ENCODE results near the gene COL9A3.

COL9A3 gene

GRCh38 chr20:62840244-62841197 lies 23.7 kb downstream of the COL9A3 start:
- Histone ChIP-seq H3K9me3 (ENCODE audit: control insufficient read depth, low read length) (no peaks in the 10 kb centered on the region), H3K4me1 (ENCODE audit: control insufficient read depth, insufficient read depth, low read depth, low read length) (peaks cover 8% of the 10 kb centered on the region), H2BK120ac (ENCODE audit: low read depth, low read length) (no peak overlapping the region), H3K18ac (ENCODE audit: low read depth in 1 of 2, low read length in 2 of 2) (no peak overlapping the region), H2AFZ (ENCODE audit: low read depth, low read length) (no peak overlapping the region), H3K36me3 (ENCODE audit: control insufficient read depth in 1 of 2, insufficient read depth in 2 of 2, low read depth in 1 of 2, low read length in 2 of 2) (peaks cover under 1 to 2% of the 10 kb centered on the region in 2 experiments), H2BK5ac (ENCODE audit: low read depth, low read length, poor library complexity, severe bottlenecking) (no peak overlapping the region), H3K27ac (ENCODE audit: low read length, poor library complexity, severe bottlenecking) (no peak overlapping the region), H3K4ac (ENCODE audit: low read depth in 1 of 2, low read length in 2 of 2) (no peak overlapping the region), H3K27me3 (ENCODE audit: control insufficient read depth in 1 of 2, insufficient read depth in 1 of 2, low read length in 2 of 2) (peaks cover 7 to 27% of the 10 kb centered on the region in 2 experiments), H3K14ac (ENCODE audit: low read length in 2 of 2) (no peak overlapping the region), H4K8ac (ENCODE audit: low read length) (no peak overlapping the region), H2BK12ac (ENCODE audit: low read length in 2 of 2) (no peak overlapping the region), H2BK15ac (ENCODE audit: low read depth, poor library complexity, severe bottlenecking) (peak overlapping the region; percentile 4), H3K79me1 (replicated peaks; ENCODE audit: low read length, poor library complexity, severe bottlenecking) (no peaks in the 10 kb centered on the region), H2AK5ac (ENCODE audit: low read length, severe bottlenecking) (no peak overlapping the region), H3K9ac (ENCODE audit: low read length) (no peak overlapping the region), H3K4me3 (ENCODE audit: insufficient read depth in 1 of 2, low read depth in 1 of 2, low read length in 2 of 2) (no peak overlapping the region), H3K4me2 (ENCODE audit: low read length, poor library complexity, severe bottlenecking) (no peak overlapping the region), H4K91ac (ENCODE audit: low read length) (no peak overlapping the region), H3K23ac (ENCODE audit: low read length in 2 of 2) (peak overlapping the region in 1 of 2 experiments; percentile 49)
- 92% methylated on average over 40 of the region's 45 CpGs for WGBS
- DNase-seq = no peak

- H3K18ac ChIP-seq (ENCODE audit: low read depth in 1 of 2, low read length in 2 of 2) = no peak overlapping the region
- H3K4me2 ChIP-seq (ENCODE audit: low read length, poor library complexity, severe bottlenecking) = no peak overlapping the region
- peaks cover 2% of the 10 kb centered on the region for H3K79me1 ChIP-seq (replicated peaks; ENCODE audit: low read length, poor library complexity, severe bottlenecking)
- no peak overlapping the region for H4K8ac ChIP-seq (ENCODE audit: low read length)
- peaks cover 5% of the 10 kb centered on the region for H3K4me1 ChIP-seq (ENCODE audit: control insufficient read depth, insufficient read depth, low read depth, low read length)
- no peak overlapping the region for H3K23ac ChIP-seq (ENCODE audit: low read length in 2 of 2)
- no peak overlapping the region for H2BK15ac ChIP-seq (ENCODE audit: low read depth, poor library complexity, severe bottlenecking)
- no peak overlapping the region for H3K9ac ChIP-seq (ENCODE audit: low read length)
- no peak overlapping the region for H2BK5ac ChIP-seq (ENCODE audit: low read depth, low read length, poor library complexity, severe bottlenecking)
- no peak overlapping the region for H3K14ac ChIP-seq (ENCODE audit: low read length in 2 of 2)
- H3K27ac ChIP-seq (ENCODE audit: low read length, poor library complexity, severe bottlenecking) = no peak overlapping the region
- no peak overlapping the region for H2BK12ac ChIP-seq (ENCODE audit: low read length in 2 of 2)
- no peak overlapping the region for H2AK5ac ChIP-seq (ENCODE audit: low read length, severe bottlenecking)
- peaks cover 0 to 14% of the 10 kb centered on the region in 2 experiments for H3K27me3 ChIP-seq (ENCODE audit: control insufficient read depth in 1 of 2, insufficient read depth in 1 of 2, low read length in 2 of 2)
- no peak for DNase-seq
- no peaks in the 10 kb centered on the region for H3K9me3 ChIP-seq (ENCODE audit: control insufficient read depth, low read length)
- H3K4ac ChIP-seq (ENCODE audit: low read depth in 1 of 2, low read length in 2 of 2) = no peak overlapping the region
- H2AFZ ChIP-seq (ENCODE audit: low read depth, low read length) = no peak overlapping the region
- H4K91ac ChIP-seq (ENCODE audit: low read length) = no peak overlapping the region
- H2BK120ac ChIP-seq (ENCODE audit: low read depth, low read length) = no peak overlapping the region
- peaks cover 5 to 8% of the 10 kb centered on the region in 2 experiments for H3K36me3 ChIP-seq (ENCODE audit: control insufficient read depth in 1 of 2, insufficient read depth in 2 of 2, low read depth in 1 of 2, low read length in 2 of 2)
- 93% methylated on average over 15 of the region's 16 CpGs for WGBS
- H3K4me3 ChIP-seq (ENCODE audit: insufficient read depth in 1 of 2, low read depth in 1 of 2, low read length in 2 of 2) = no peak overlapping the region
These were observed 24.9 kb downstream of the COL9A3 start for GRCh38 chr20:62841705-62842212.

- no peak overlapping the region for H2BK120ac ChIP-seq (ENCODE audit: low read depth, low read length)
These were observed 26.8 kb downstream of the COL9A3 start for GRCh38 chr20:62843656-62844055.

GRCh38 chr20:62844182-62844581 lies 27.3 kb downstream of the COL9A3 start:
- no peak overlapping the region for H3K4me3 ChIP-seq (ENCODE audit: insufficient read depth in 1 of 2, low read depth in 1 of 2, low read length in 2 of 2)
- H2AFZ ChIP-seq (ENCODE audit: low read depth, low read length) = no peak overlapping the region
- H3K27me3 ChIP-seq (ENCODE audit: control insufficient read depth in 1 of 2, insufficient read depth in 1 of 2, low read length in 2 of 2) = peaks cover 0 to 7% of the 10 kb centered on the region in 2 experiments
- H3K9ac ChIP-seq (ENCODE audit: low read length) = no peak overlapping the region
- H3K9me3 ChIP-seq (ENCODE audit: control insufficient read depth, low read length) = no peaks in the 10 kb centered on the region
- peaks cover 3% of the 10 kb centered on the region for H3K4me1 ChIP-seq (ENCODE audit: control insufficient read depth, insufficient read depth, low read depth, low read length)
- no peak overlapping the region for H3K27ac ChIP-seq (ENCODE audit: low read length, poor library complexity, severe bottlenecking)
- peaks cover 5 to 15% of the 10 kb centered on the region in 2 experiments for H3K36me3 ChIP-seq (ENCODE audit: control insufficient read depth in 1 of 2, insufficient read depth in 2 of 2, low read depth in 1 of 2, low read length in 2 of 2)
- H3K14ac ChIP-seq (ENCODE audit: low read length in 2 of 2) = no peak overlapping the region
- WGBS = 93% methylated on average over 6 of the region's 7 CpGs
- H3K18ac ChIP-seq (ENCODE audit: low read depth in 1 of 2, low read length in 2 of 2) = no peak overlapping the region
- H3K23ac ChIP-seq (ENCODE audit: low read length in 2 of 2) = no peak overlapping the region
- no peak overlapping the region for H2AK5ac ChIP-seq (ENCODE audit: low read length, severe bottlenecking)
- peaks cover 4% of the 10 kb centered on the region for H3K79me1 ChIP-seq (replicated peaks; ENCODE audit: low read length, poor library complexity, severe bottlenecking)
- H4K8ac ChIP-seq (ENCODE audit: low read length) = no peak overlapping the region
- H2BK120ac ChIP-seq (ENCODE audit: low read depth, low read length) = no peak overlapping the region
- H4K91ac ChIP-seq (ENCODE audit: low read length) = no peak overlapping the region
- H3K4me2 ChIP-seq (ENCODE audit: low read length, poor library complexity, severe bottlenecking) = no peak overlapping the region
- no peak overlapping the region for H3K4ac ChIP-seq (ENCODE audit: low read depth in 1 of 2, low read length in 2 of 2)
- no peak for DNase-seq
- no peak overlapping the region for H2BK15ac ChIP-seq (ENCODE audit: low read depth, poor library complexity, severe bottlenecking)
- H2BK5ac ChIP-seq (ENCODE audit: low read depth, low read length, poor library complexity, severe bottlenecking) = no peak overlapping the region
- H2BK12ac ChIP-seq (ENCODE audit: low read length in 2 of 2) = no peak overlapping the region

More at GRCh38 chr20:62843656-62844055, 26.8 kb downstream of the COL9A3 start:
- WGBS = 87% methylated on average over 10 of the region's 10 CpGs
- H3K14ac ChIP-seq (ENCODE audit: low read length in 2 of 2) = no peak overlapping the region
- no peak overlapping the region for H3K4ac ChIP-seq (ENCODE audit: low read depth in 1 of 2, low read length in 2 of 2)
- H2BK5ac ChIP-seq (ENCODE audit: low read depth, low read length, poor library complexity, severe bottlenecking) = no peak overlapping the region
- no peak overlapping the region for H2AK5ac ChIP-seq (ENCODE audit: low read length, severe bottlenecking)
- H3K4me1 ChIP-seq (ENCODE audit: control insufficient read depth, insufficient read depth, low read depth, low read length) = peaks cover 3% of the 10 kb centered on the region
- no peak overlapping the region for H3K4me2 ChIP-seq (ENCODE audit: low read length, poor library complexity, severe bottlenecking)
- H3K27ac ChIP-seq (ENCODE audit: low read length, poor library complexity, severe bottlenecking) = no peak overlapping the region
- H3K9ac ChIP-seq (ENCODE audit: low read length) = no peak overlapping the region
- peak overlapping the region; percentile 30 for H4K8ac ChIP-seq (ENCODE audit: low read length)
- H3K23ac ChIP-seq (ENCODE audit: low read length in 2 of 2) = no peak overlapping the region
- no peak overlapping the region for H2AFZ ChIP-seq (ENCODE audit: low read depth, low read length)
- H3K79me1 ChIP-seq (replicated peaks; ENCODE audit: low read length, poor library complexity, severe bottlenecking) = peaks cover 4% of the 10 kb centered on the region
- no peak overlapping the region for H2BK15ac ChIP-seq (ENCODE audit: low read depth, poor library complexity, severe bottlenecking)
- H4K91ac ChIP-seq (ENCODE audit: low read length) = no peak overlapping the region
- peaks cover 5 to 15% of the 10 kb centered on the region in 2 experiments for H3K36me3 ChIP-seq (ENCODE audit: control insufficient read depth in 1 of 2, insufficient read depth in 2 of 2, low read depth in 1 of 2, low read length in 2 of 2)
- peaks cover 0 to 7% of the 10 kb centered on the region in 2 experiments for H3K27me3 ChIP-seq (ENCODE audit: control insufficient read depth in 1 of 2, insufficient read depth in 1 of 2, low read length in 2 of 2)
- DNase-seq = no peak
- no peak overlapping the region for H3K4me3 ChIP-seq (ENCODE audit: insufficient read depth in 1 of 2, low read depth in 1 of 2, low read length in 2 of 2)
- H3K18ac ChIP-seq (ENCODE audit: low read depth in 1 of 2, low read length in 2 of 2) = no peak overlapping the region
- no peaks in the 10 kb centered on the region for H3K9me3 ChIP-seq (ENCODE audit: control insufficient read depth, low read length)
- no peak overlapping the region for H2BK12ac ChIP-seq (ENCODE audit: low read length in 2 of 2)

Measured in mesenchymal stem cell (in vitro differentiated cells and primary cell).